Panc1 (cell line): ENCODE results near the gene ZNF443. TPM values are rescaled to one million over a fixed set of nuclear protein-coding genes. Genes with fewer than 3 reads are reported as not detected.
A peak's percentile ranks its signal among the peaks of the same experiment; 100 is the strongest.

ENCODE experiments used
- ATAC-seq: fragments of 200-7000 bp; cut with Tn5 transposase; 2 replicates; pipeline ENCODE4 v1.9.1; 2020; ENCODE audit warnings: mild to moderate bottlenecking, moderate library complexity
- BruUV-seq: library from RNA; stranded (reverse); fragments of 400-500 nt; replicated peaks from 2 replicates; lab custom pipeline; 2021; lab: Mats Ljungman, UMichigan
- CTCF ChIA-PET: fragments of 300-600 bp; sonication (Branson Sonifier 250); formaldehyde crosslinking; loops from one replicate; lab custom pipeline; 2022; ENCODE audit warnings: antibody characterized with exemption; lab: Charles Lee
- POLR2A ChIA-PET: fragments of 300-600 bp; sonication (Branson Sonifier 250); formaldehyde crosslinking; loops from one replicate; lab custom pipeline; 2022; ENCODE audit warnings: antibody characterized with exemption; lab: Charles Lee
- DNase-seq: peaks from one replicate; pipeline ENCODE4 v3.0.0-alpha.2; 2010; ENCODE audit warnings: low read depth, low spot score
- H3K27ac ChIP-seq: 2 replicates; pipeline ENCODE4 v1.5.1; 2011; ENCODE audit warnings: mild to moderate bottlenecking, low read length, inconsistent platforms
- H3K27me3 ChIP-seq: fragments of 200-500 bp; sonication (Bioruptor generic); 2 replicates; pipeline ENCODE4 v1.6.0; 2014; ENCODE audit warnings: low read length, inconsistent platforms; ENCODE audit not compliant: control insufficient read depth, insufficient read depth
- H3K36me3 ChIP-seq: fragments of 200-500 bp; sonication (Bioruptor generic); 2 replicates; pipeline ENCODE4 v1.5.1; 2014; ENCODE audit warnings: inconsistent platforms, mild to moderate bottlenecking, low read length, moderate library complexity; ENCODE audit not compliant: control insufficient read depth, insufficient read depth
- H3K4me1 ChIP-seq: 2 replicates; pipeline ENCODE4 v1.5.1; 2011; ENCODE audit warnings: inconsistent platforms, mild to moderate bottlenecking, low read length, moderate library complexity; ENCODE audit not compliant: control insufficient read depth, insufficient read depth
- H3K4me3 ChIP-seq, 2 experiments: 2 replicates each; pipeline ENCODE4 v1.5.1; 2011 to 2012; ENCODE audit warnings: low read depth in 2 of 2, low read length in 2 of 2, mild to moderate bottlenecking in 2 of 2, inconsistent platforms in 1 of 2, moderate library complexity in 1 of 2
- H3K9me3 ChIP-seq: fragments of 200-500 bp; sonication (Bioruptor generic); 2 replicates; pipeline ENCODE4 v1.5.1; 2014; ENCODE audit warnings: low read depth, mild to moderate bottlenecking, inconsistent platforms, low read length, moderate library complexity; ENCODE audit not compliant: control insufficient read depth, insufficient read depth
- CTCF ChIP-seq: fragments of 450-650 bp; IDR thresholded peaks from 2 replicates; pipeline ENCODE4 v1.5.1; 2017; ENCODE audit warnings: mild to moderate bottlenecking
- POLR2AphosphoS5 ChIP-seq: IDR thresholded peaks from 2 replicates; pipeline ENCODE4 v1.6.1; 2012; ENCODE audit warnings: mild to moderate bottlenecking, low read depth, low read length, moderate library complexity
- REST ChIP-seq, 2 experiments: IDR thresholded peaks; 2 replicates each; pipeline ENCODE4 v1.6.1; 2011 to 2012; ENCODE audit warnings: low read depth in 2 of 2, control low read depth in 1 of 2, low read length in 1 of 2, mild to moderate bottlenecking in 1 of 2, moderate library complexity in 1 of 2; ENCODE audit not compliant: insufficient read depth in 1 of 2
- SIN3A ChIP-seq: IDR thresholded peaks from 2 replicates; pipeline ENCODE4 v1.6.1; 2012; ENCODE audit warnings: low read depth, mild to moderate bottlenecking, low read length, moderate library complexity, borderline replicate concordance; ENCODE audit not compliant: insufficient read depth
- TCF7L2 ChIP-seq: IDR thresholded peaks from 2 replicates; pipeline ENCODE4 v1.6.1; 2011; ENCODE audit warnings: mild to moderate bottlenecking, low read depth, low read length, inconsistent platforms
- in situ Hi-C: cut with HindIII; loops from 2 replicates; pipeline ENCODE4 v1.10.0; 2016; ENCODE audit warnings: low sequenced_read_pairs, low pct_unique_long_range_greater_than_20kb
- intact Hi-C: fragments of 100-400 bp; cut with micrococcal nuclease; formaldehyde crosslinking; loops from one replicate; pipeline ENCODE4 v1.10.0; 2022; ENCODE audit not compliant: unreplicated experiment
- total RNA-seq: library from RNA; stranded (reverse); gene quantifications from one replicate; pipeline ENCODE4 v1.2.1, GENCODE V29; 2021; ENCODE audit not compliant: unreplicated experiment

ZNF443 gene
- total RNA-seq, 1 experiment from 2014 or later, result 6.0 TPM

- in situ Hi-C loops (no loop called here), intact Hi-C loops (no loop called here)
- peaks cover 24% of the 10 kb centered on the region; the same call in 1 of the 2 replicates for H3K9me3 ChIP-seq
- H3K27me3 ChIP-seq, result no peaks in the 10 kb centered on the region
- TF ChIP-seq REST (IDR thresholded peaks at IDR 0.05; ENCODE audit: insufficient read depth in 1 of 2, low read depth in 2 of 2, low read length in 1 of 2), result no peak
- no peak for TF ChIP-seq CTCF
- TF ChIP-seq TCF7L2, result no peak
- TF ChIP-seq POLR2AphosphoS5, result no peak
- no peak for TF ChIP-seq SIN3A
- no peak for DNase-seq
- TSS peak; percentile 39 for BruUV-seq
- CTCF ChIA-PET, result no interaction called here
- no peak for ATAC-seq
- POLR2A ChIA-PET, result interaction anchor here (0.6 kb wide), 1 partner anchor 332 kb away, joined by 4 read pairs; no protein-coding TSS in a partner anchor
- H3K4me1 ChIP-seq, result no peaks in the 10 kb centered on the region
- H3K4me3 ChIP-seq, result no peak overlapping the region
- no peaks in the 10 kb centered on the region for H3K36me3 ChIP-seq
- H3K27ac ChIP-seq, result no peak overlapping the region
Measured at GRCh38 chr19:12379732-12380443, 60.9 kb downstream of the ZNF443 start.

Other genes with a start within 250 kb of the ZNF443 start
- 5.0 TPM for gene ZNF44, start 146.1 kb downstream of the ZNF443 start, total RNA-seq
- 2.2 TPM for gene ZNF563, start 107.4 kb downstream of the ZNF443 start, total RNA-seq
- 2.5 TPM for gene ZNF442, start 75.3 kb downstream of the ZNF443 start, total RNA-seq
- gene ZNF799, start 39.8 kb downstream of the ZNF443 start, total RNA-seq, result 4.5 TPM
- gene ZNF709, start 43.8 kb upstream of the ZNF443 start, total RNA-seq, result 4.0 TPM
- 5.7 TPM for gene ZNF564, start 110.5 kb upstream of the ZNF443 start, total RNA-seq
- 7.0 TPM for gene ZNF490, start 169.8 kb upstream of the ZNF443 start, total RNA-seq
- 19.0 TPM for gene ZNF791, start 169.9 kb upstream of the ZNF443 start, total RNA-seq
- gene MAN2B1, start 225.7 kb upstream of the ZNF443 start, total RNA-seq, result 43.0 TPM
- gene WDR83, start 225.8 kb upstream of the ZNF443 start, total RNA-seq, result 10.8 TPM
- gene DHPS, start 240.9 kb upstream of the ZNF443 start, total RNA-seq, result 76.9 TPM
- not detected for gene GNG14, start 247.0 kb upstream of the ZNF443 start, total RNA-seq